Lower leg skin (tissue), 3 donors: ENCODE data around the gene SPATA2L.

Source experiments
- POLR2A ChIP-seq, 2 donors: fragments of 450-650 bp; IDR thresholded peaks; one replicate each; pipeline ENCODE4 v1.6.1; 2016 to 2017; ENCODE audit warnings: antibody characterized with exemption in 2 of 2, mild to moderate bottlenecking in 1 of 2, moderate library complexity in 1 of 2
- TF ChIP-seq, protein P1 (sequence below), 3 donors: fragments of 450-650 bp; IDR thresholded peaks; one replicate each; pipeline ENCODE4 v1.5.1; 2016; ENCODE audit warnings: antibody characterized with exemption in 3 of 3, mild to moderate bottlenecking in 3 of 3, moderate library complexity in 2 of 3

DNA sequence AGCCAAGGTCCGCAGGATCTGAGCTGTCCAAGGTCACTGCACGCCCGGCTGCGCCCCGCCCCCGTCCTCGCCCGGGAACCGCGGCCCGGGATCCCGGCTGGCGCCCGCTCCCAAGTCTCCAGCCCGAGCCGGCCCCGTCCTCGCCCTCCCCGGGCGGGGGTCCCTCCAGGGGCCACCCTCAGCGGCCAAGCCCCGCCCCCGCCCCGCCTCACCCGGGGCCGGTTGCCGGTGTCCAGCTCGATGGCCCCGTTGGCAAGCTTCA lies 19.0 kb upstream of the SPATA2L start:
- TF ChIP-seq, protein P1, sequence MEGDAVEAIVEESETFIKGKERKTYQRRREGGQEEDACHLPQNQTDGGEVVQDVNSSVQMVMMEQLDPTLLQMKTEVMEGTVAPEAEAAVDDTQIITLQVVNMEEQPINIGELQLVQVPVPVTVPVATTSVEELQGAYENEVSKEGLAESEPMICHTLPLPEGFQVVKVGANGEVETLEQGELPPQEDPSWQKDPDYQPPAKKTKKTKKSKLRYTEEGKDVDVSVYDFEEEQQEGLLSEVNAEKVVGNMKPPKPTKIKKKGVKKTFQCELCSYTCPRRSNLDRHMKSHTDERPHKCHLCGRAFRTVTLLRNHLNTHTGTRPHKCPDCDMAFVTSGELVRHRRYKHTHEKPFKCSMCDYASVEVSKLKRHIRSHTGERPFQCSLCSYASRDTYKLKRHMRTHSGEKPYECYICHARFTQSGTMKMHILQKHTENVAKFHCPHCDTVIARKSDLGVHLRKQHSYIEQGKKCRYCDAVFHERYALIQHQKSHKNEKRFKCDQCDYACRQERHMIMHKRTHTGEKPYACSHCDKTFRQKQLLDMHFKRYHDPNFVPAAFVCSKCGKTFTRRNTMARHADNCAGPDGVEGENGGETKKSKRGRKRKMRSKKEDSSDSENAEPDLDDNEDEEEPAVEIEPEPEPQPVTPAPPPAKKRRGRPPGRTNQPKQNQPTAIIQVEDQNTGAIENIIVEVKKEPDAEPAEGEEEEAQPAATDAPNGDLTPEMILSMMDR (IDR thresholded peaks at IDR 0.05), result no peak
- no peak for TF ChIP-seq POLR2A (IDR thresholded peaks at IDR 0.05)
